Mucosa of rectum (tissue), 2 donors: Measurements from ENCODE around the gene ZNF653.

Experiments used
- H3K27ac ChIP-seq, 2 donors: one replicate each; pipeline ENCODE4 v1.7.0; 2013; ENCODE audit warnings: inconsistent platforms in 2 of 2, low read depth in 2 of 2, low read length in 2 of 2
- H3K27me3 ChIP-seq, 2 donors: one replicate each; pipeline ENCODE4 v1.7.0; 2013; ENCODE audit warnings: low read length in 2 of 2; ENCODE audit not compliant: control insufficient read depth in 2 of 2, insufficient read depth in 2 of 2
- H3K36me3 ChIP-seq, 2 donors: one replicate each; pipeline ENCODE4 v1.7.0; 2013; ENCODE audit warnings: low read length in 2 of 2; ENCODE audit not compliant: control insufficient read depth in 2 of 2, insufficient read depth in 2 of 2
- H3K4me1 ChIP-seq, 2 donors: one replicate each; pipeline ENCODE4 v1.7.0; 2013; ENCODE audit warnings: low read length in 2 of 2, mild to moderate bottlenecking in 1 of 2; ENCODE audit not compliant: control insufficient read depth in 2 of 2, insufficient read depth in 2 of 2
- H3K4me3 ChIP-seq, 2 donors: one replicate each; pipeline ENCODE4 v1.7.0; 2013; ENCODE audit warnings: low read length in 2 of 2
- H3K9ac ChIP-seq, 2 donors: one replicate each; pipeline ENCODE4 v1.7.0; 2013; ENCODE audit warnings: low read length in 2 of 2, low read depth in 1 of 2, mild to moderate bottlenecking in 1 of 2
- H3K9me3 ChIP-seq, 2 donors: one replicate each; pipeline ENCODE4 v1.7.0; 2013; ENCODE audit warnings: low read length in 2 of 2; ENCODE audit not compliant: control insufficient read depth in 2 of 2
- donor health status: healthy.
- donor health status: Normal muscosa, but diverticular disease.

Gene ZNF653

GRCh38 chr19:11447347-11448262, 58.0 kb downstream of the ZNF653 start:
- Histone ChIP-seq H3K36me3 (peaks cover 39 to 49% of the 10 kb centered on the region in 2 donors), H3K27me3 (no peaks in the 10 kb centered on the region), H3K9me3 (no peaks in the 10 kb centered on the region), H3K9ac (no peak overlapping the region), H3K4me3 (no peak overlapping the region), H3K4me1 (no peaks in the 10 kb centered on the region), H3K27ac (no peak overlapping the region)

DNA sequence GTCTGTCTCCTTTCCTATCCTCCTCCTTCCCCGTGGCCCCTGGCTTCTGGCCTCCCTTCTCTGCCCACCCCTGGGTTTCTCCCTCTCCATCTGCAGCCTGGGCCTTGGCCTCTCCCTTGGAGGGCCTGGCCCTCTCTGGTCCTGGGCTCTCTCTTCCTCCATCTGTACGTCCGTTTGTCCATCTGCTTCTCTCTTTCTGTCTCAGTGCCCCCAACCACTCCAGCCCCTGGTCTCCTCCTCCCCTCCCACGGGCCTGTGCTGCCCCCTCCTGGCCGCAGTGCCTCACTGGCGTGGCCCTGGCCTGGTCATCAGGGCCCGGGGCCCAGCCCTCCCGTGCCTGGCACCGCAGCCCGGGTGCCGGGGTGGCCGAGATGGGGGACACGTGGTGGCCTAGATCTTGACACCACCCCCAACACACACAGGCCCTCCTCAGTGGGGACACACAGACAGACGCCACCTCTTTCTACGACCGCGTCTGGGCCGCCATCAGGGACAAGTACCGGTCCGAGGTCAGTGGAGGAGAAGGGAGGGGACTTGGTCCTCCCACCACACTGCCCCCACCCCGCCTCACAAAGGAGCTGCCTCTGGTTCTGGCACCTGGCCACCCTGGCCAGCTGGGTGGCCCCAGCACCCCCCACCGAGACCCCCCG, 58.9 kb downstream of the ZNF653 start:
- peaks cover 46 to 56% of the 10 kb centered on the region in 2 donors for H3K36me3 ChIP-seq
- no peaks in the 10 kb centered on the region for H3K27me3 ChIP-seq
- no peaks in the 10 kb centered on the region for H3K9me3 ChIP-seq
- H3K4me1 ChIP-seq: no peaks in the 10 kb centered on the region
- no peak overlapping the region for H3K9ac ChIP-seq
- H3K4me3 ChIP-seq: no peak overlapping the region
- H3K27ac ChIP-seq: no peak overlapping the region

DNA sequence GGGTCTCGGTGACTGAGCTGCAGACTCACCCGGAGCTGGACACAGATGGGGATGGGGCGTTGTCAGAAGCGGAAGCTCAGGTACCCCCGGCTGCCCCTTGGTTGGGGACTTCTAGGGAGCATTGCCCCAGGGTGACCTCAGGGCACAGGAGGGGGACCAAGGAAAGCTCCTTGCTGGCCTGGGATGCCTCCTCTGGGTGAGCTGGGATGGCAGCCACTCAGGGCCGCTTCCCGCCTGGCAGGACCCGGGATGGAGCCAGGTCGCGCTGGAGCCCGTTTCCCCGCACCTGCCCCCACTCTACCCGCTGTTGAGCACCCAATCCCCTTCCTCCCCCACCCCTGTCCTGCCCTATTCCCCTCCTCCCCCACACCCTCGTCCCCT, 59.4 kb downstream of the ZNF653 start:
- H3K9me3 ChIP-seq: no peaks in the 10 kb centered on the region
- no peak overlapping the region for H3K4me3 ChIP-seq
- H3K36me3 ChIP-seq: peaks cover 48 to 61% of the 10 kb centered on the region in 2 donors
- no peak overlapping the region for H3K9ac ChIP-seq
- no peaks in the 10 kb centered on the region for H3K27me3 ChIP-seq
- H3K4me1 ChIP-seq: no peaks in the 10 kb centered on the region
- no peak overlapping the region for H3K27ac ChIP-seq

DNA sequence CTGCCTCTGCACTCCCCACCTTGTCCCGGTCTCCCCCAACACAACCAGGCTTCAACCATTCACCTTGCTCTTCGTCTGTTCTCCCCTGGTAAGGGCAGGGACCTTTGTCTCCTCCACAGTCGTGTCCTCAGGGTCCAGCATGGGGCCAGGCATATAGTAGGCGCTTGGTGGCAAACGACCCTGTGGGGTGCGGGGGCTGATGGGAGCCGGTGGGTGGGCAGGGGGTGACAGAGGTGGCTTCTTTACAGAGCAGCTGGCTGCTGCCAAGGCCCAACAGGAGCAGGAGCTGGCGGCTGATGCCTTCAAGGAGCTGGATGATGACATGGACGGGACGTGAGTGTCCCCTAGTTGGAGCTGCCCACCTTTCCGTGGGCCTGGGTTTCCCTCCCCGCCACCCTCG, 60.5 kb downstream of the ZNF653 start:
- no peak overlapping the region for H3K9ac ChIP-seq
- H3K4me3 ChIP-seq: no peak overlapping the region

GRCh38 chr19:11444059-11444458, 61.6 kb downstream of the ZNF653 start:
- Histone ChIP-seq H3K9ac (no peak overlapping the region), H3K27ac (no peak overlapping the region), H3K4me3 (no peak overlapping the region), H3K4me1 (no peaks in the 10 kb centered on the region), H3K27me3 (no peaks in the 10 kb centered on the region), H3K36me3 (peaks cover 47 to 64% of the 10 kb centered on the region in 2 donors), H3K9me3 (no peaks in the 10 kb centered on the region)

More for the DNA sequence above, 60.5 kb downstream of the ZNF653 start:
- peaks cover 48 to 69% of the 10 kb centered on the region in 2 donors for H3K36me3 ChIP-seq
- H3K4me1 ChIP-seq: no peaks in the 10 kb centered on the region
- H3K9me3 ChIP-seq: no peaks in the 10 kb centered on the region
- no peaks in the 10 kb centered on the region for H3K27me3 ChIP-seq
- H3K27ac ChIP-seq: no peak overlapping the region

DNA sequence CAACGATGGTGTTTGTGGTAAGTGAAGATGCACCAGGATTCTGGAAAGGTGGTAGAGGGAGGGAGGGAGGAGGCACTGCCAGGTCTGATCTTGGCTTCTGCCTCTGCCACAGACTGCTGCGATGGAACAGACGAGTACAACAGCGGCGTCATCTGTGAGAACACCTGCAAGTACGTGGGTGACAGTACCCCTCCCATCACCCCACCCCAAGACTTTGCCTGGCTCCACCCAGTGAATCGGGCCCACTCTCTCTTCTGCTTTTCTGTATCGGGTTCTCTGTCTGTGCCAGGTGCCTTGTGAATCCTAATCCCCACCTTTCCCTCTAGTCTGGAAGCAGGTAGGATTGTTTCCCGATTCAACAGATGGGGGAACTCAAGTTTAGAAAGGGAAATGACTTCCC, 67.7 kb downstream of the ZNF653 start:
- peaks cover 14 to 16% of the 10 kb centered on the region in 2 donors for H3K4me1 ChIP-seq
- H3K36me3 ChIP-seq: peaks cover 25 to 37% of the 10 kb centered on the region in 2 donors
- no peak overlapping the region for H3K4me3 ChIP-seq
- H3K27me3 ChIP-seq: no peaks in the 10 kb centered on the region
- no peak overlapping the region for H3K27ac ChIP-seq
- no peak overlapping the region for H3K9ac ChIP-seq
- no peaks in the 10 kb centered on the region for H3K9me3 ChIP-seq

GRCh38 chr19:11435833-11436313, 69.8 kb downstream of the ZNF653 start:
- Histone ChIP-seq H3K36me3 (peaks cover 15 to 21% of the 10 kb centered on the region in 2 donors), H3K9me3 (no peaks in the 10 kb centered on the region), H3K27ac (peak overlapping the region; percentile 67 to 85), H3K4me1 (peaks cover 14 to 16% of the 10 kb centered on the region in 2 donors), H3K9ac (peak overlapping the region; percentile 73 to 94), H3K27me3 (no peaks in the 10 kb centered on the region), H3K4me3 (peak overlapping the region; percentile 83 to 98)

DNA sequence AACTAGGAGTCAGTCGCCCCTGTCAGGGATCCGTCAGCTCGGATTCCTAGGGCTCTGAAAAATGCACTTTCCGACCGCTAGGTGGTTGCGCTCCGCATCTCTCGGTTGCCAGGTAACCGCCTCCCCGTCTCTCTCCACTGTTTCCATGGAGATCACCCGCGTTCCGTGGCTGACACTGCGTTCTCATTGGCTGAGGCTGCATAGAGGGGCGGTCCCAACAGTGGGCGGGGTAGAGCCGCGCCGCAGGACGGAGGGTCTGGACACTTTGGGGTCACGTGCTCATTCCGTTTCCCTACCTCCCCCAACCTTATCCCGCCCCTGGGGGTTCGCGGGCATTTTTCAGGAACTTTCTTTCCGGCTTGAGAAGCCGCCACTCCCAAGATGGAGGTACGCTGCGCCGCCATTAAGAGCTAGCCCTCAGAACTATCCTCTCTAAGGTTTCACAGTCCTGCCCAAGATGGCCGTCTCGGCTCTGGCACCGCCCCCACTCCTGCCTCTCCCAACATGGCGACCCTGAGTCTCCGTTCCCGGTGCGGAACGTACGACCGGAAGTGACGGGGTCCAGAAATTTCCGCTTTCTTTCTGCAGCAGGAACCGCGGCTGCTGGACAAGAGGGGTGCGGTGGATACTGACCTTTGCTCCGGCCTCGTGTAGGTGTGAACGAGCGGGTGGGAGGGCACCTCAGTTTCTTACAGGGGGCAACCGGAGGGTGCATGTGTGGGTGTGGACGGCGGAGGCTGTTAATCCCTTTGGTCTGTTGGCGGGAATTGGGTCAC, 70.4 kb downstream of the ZNF653 start, which contains the start of the genes ODAD3 and PRKCSH:
TSS of gene ODAD3 (minus strand) at position 65 of the 776 bp plus-strand sequence. CDS start 105 bp downstream, outside the sequence.
TSS of gene PRKCSH (plus strand) at position 579 of the 776 bp plus-strand sequence. CDS start 483 bp downstream, outside the sequence.
- H3K36me3 ChIP-seq: peaks cover 15 to 17% of the 10 kb centered on the region in 2 donors
- no peaks in the 10 kb centered on the region for H3K9me3 ChIP-seq
- peaks cover 14 to 16% of the 10 kb centered on the region in 2 donors for H3K4me1 ChIP-seq
- peak within 1 kb of the TSS; percentile 73 to 94 for H3K9ac ChIP-seq
- H3K27ac ChIP-seq: peak within 1 kb of the TSS; percentile 67 to 85
- peak within 1 kb of the TSS; percentile 83 to 98 for H3K4me3 ChIP-seq
- peaks cover 0 to 2% of the 10 kb centered on the region in 2 donors for H3K27me3 ChIP-seq

- H3K4me1 ChIP-seq: peaks cover 14 to 16% of the 10 kb centered on the region in 2 donors
- no peaks in the 10 kb centered on the region for H3K9me3 ChIP-seq
- H3K27ac ChIP-seq: peak overlapping the region; percentile 65 to 85
- peaks cover 0 to 2% of the 10 kb centered on the region in 2 donors for H3K27me3 ChIP-seq
- peak overlapping the region; percentile 53 to 65 for H3K9ac ChIP-seq
- peaks cover 15 to 17% of the 10 kb centered on the region in 2 donors for H3K36me3 ChIP-seq
- peak overlapping the region; percentile 56 to 98 for H3K4me3 ChIP-seq
Observed at GRCh38 chr19:11434703-11435056, 71.0 kb downstream of the ZNF653 start.
